ENCODE measurements around the gene PCNX2.

- no peak for TF ChIP-seq POLR2A (IDR thresholded peaks at IDR 0.05)
- no peak for TF ChIP-seq CTCF (IDR thresholded peaks at IDR 0.05)
- no peak for TF ChIP-seq EP300 (IDR thresholded peaks at IDR 0.05)
Measured at GRCh38 chr1:232998646-232999045, 296.9 kb downstream of the PCNX2 start.

All from sigmoid colon (tissue), 4 donors.